Activated naive CD4-positive, alpha-beta T cell treated with anti-CD3 and anti-CD28 coated beads for 36 hours (primary cell): Measurements from ENCODE around the gene APBA2. TPM values are rescaled to one million over a fixed set of nuclear protein-coding genes. Genes with fewer than 3 reads are reported as not detected.

Source experiments
- CTCF ChIA-PET: fragments of 350-600 bp; sonication (Branson Sonifier 250); formaldehyde crosslinking; loops from one replicate; lab custom pipeline; 2021; ENCODE audit warnings: antibody characterized with exemption; lab: Charles Lee
- DNase-seq: peaks from one replicate; pipeline ENCODE4 v3.0.0-alpha.2; 2020
- H3K27ac Mint-ChIP-seq: one replicate; pipeline ENCODE4 v1.8.0; 2021; ENCODE audit warnings: mild to moderate bottlenecking, mixed read lengths
- H3K27me3 Mint-ChIP-seq: one replicate; pipeline ENCODE4 v1.8.0; 2021; ENCODE audit warnings: low read depth, mixed read lengths
- H3K36me3 Mint-ChIP-seq: one replicate; pipeline ENCODE4 v1.8.0; 2021; ENCODE audit warnings: low read depth, mixed read lengths
- H3K4me1 Mint-ChIP-seq: one replicate; pipeline ENCODE4 v1.8.0; 2021; ENCODE audit warnings: low read depth, mixed read lengths
- H3K4me3 Mint-ChIP-seq: one replicate; pipeline ENCODE4 v1.8.0; 2021; ENCODE audit warnings: mild to moderate bottlenecking, moderate library complexity, mixed read lengths
- H3K9me3 Mint-ChIP-seq: one replicate; pipeline ENCODE4 v1.8.0; 2021; ENCODE audit warnings: mixed read lengths
- intact Hi-C: fragments of 100-400 bp; cut with micrococcal nuclease; formaldehyde crosslinking; loops from one replicate; pipeline ENCODE4 v1.15.1; 2023
- total RNA-seq, 2 experiments: library from RNA; stranded (reverse); gene quantifications; one replicate each; pipeline ENCODE4 v1.2.3, GENCODE V29; 2021

The APBA2 gene
- total RNA-seq, 2 experiments from 2014 or later, result 16.2 to 18.3 TPM

- Mint-ChIP-seq H3K4me3 (no peak overlapping the region), H3K27ac (no peak overlapping the region), H3K27me3 (no peaks in the 10 kb centered on the region), H3K9me3 (no peaks in the 10 kb centered on the region), H3K36me3 (peaks cover 2% of the 10 kb centered on the region), H3K4me1 (peaks cover 13% of the 10 kb centered on the region)
- DNase-seq, result no peak
- intact Hi-C loops, result no loop called here
- CTCF ChIA-PET, result interaction anchor here (1.0 to 1.6 kb wide), 2 partner anchors 10 to 11 kb away, joined by 3 to 7 read pairs; no protein-coding TSS in a partner anchor
These were observed 227.8 kb downstream of the APBA2 start for GRCh38 chr15:29113336-29114220.

GRCh38 chr15:29114221-29115092 is 228.7 kb downstream of the APBA2 start:
- peaks cover 2% of the 10 kb centered on the region for H3K36me3 Mint-ChIP-seq
- H3K4me1 Mint-ChIP-seq, result peaks cover 13% of the 10 kb centered on the region
- CTCF ChIA-PET, result interaction anchor here (1.0 to 1.6 kb wide), 3 partner anchors 11 to 26 kb away, joined by 3 to 7 read pairs (median 3); no protein-coding TSS in a partner anchor
- peak overlapping the region; percentile 2 for H3K4me3 Mint-ChIP-seq
- intact Hi-C loops, result no loop called here
- H3K27me3 Mint-ChIP-seq, result no peaks in the 10 kb centered on the region
- DNase-seq, result no peak
- no peak overlapping the region for H3K27ac Mint-ChIP-seq
- no peaks in the 10 kb centered on the region for H3K9me3 Mint-ChIP-seq

- peak; percentile 14 for DNase-seq
- H3K4me1 Mint-ChIP-seq, result peaks cover 13% of the 10 kb centered on the region
- CTCF ChIA-PET, result interaction anchor here (1.3 kb wide), 2 partner anchors 11 to 25 kb away, joined by 3 to 4 read pairs; no protein-coding TSS in a partner anchor
- H3K4me3 Mint-ChIP-seq, result no peak overlapping the region
- peaks cover 2% of the 10 kb centered on the region for H3K36me3 Mint-ChIP-seq
- intact Hi-C loops, result no loop called here
- H3K27ac Mint-ChIP-seq, result no peak overlapping the region
- no peaks in the 10 kb centered on the region for H3K27me3 Mint-ChIP-seq
- H3K9me3 Mint-ChIP-seq, result no peaks in the 10 kb centered on the region
These were observed 229.6 kb downstream of the APBA2 start for GRCh38 chr15:29115093-29115991.

- Mint-ChIP-seq H3K9me3 (no peaks in the 10 kb centered on the region), H3K27ac (no peak overlapping the region), H3K4me1 (peaks cover 13% of the 10 kb centered on the region), H3K36me3 (peaks cover 2% of the 10 kb centered on the region), H3K4me3 (no peak overlapping the region), H3K27me3 (no peaks in the 10 kb centered on the region)
- intact Hi-C loops, result no loop called here
- CTCF ChIA-PET, result no interaction called here
- DNase-seq, result no peak
These were observed 231.4 kb downstream of the APBA2 start for GRCh38 chr15:29116970-29117700.

- no peak for DNase-seq
- peaks cover 13% of the 10 kb centered on the region for H3K4me1 Mint-ChIP-seq
- H3K27me3 Mint-ChIP-seq, result no peaks in the 10 kb centered on the region
- H3K27ac Mint-ChIP-seq, result no peak overlapping the region
- no peak overlapping the region for H3K4me3 Mint-ChIP-seq
- no peaks in the 10 kb centered on the region for H3K9me3 Mint-ChIP-seq
- H3K36me3 Mint-ChIP-seq, result peaks cover 2% of the 10 kb centered on the region
- CTCF ChIA-PET, result interaction anchor here (1.1 kb wide), 1 partner anchor 22 kb away, joined by 5 read pairs; no protein-coding TSS in a partner anchor
- intact Hi-C loops, result no loop called here
These were observed 232.0 kb downstream of the APBA2 start for GRCh38 chr15:29117778-29118177.

GRCh38 chr15:29119847-29120246 is 234.1 kb downstream of the APBA2 start:
- intact Hi-C loops, result no loop called here
- CTCF ChIA-PET, result no interaction called here
- no peak for DNase-seq
- Mint-ChIP-seq H3K4me3 (no peak overlapping the region), H3K4me1 (peaks cover 1% of the 10 kb centered on the region), H3K27ac (no peak overlapping the region), H3K36me3 (no peaks in the 10 kb centered on the region), H3K9me3 (no peaks in the 10 kb centered on the region), H3K27me3 (no peaks in the 10 kb centered on the region)

- CTCF ChIA-PET, result interaction anchor here (1.2 to 1.3 kb wide), 2 partner anchors 17 to 19 kb away, joined by 3 to 5 read pairs; no protein-coding TSS in a partner anchor
- intact Hi-C loops, result no loop called here
These were observed 235.0 kb downstream of the APBA2 start for GRCh38 chr15:29120593-29121368.

GRCh38 chr15:29121369-29121656 is 235.5 kb downstream of the APBA2 start:
- Mint-ChIP-seq H3K9me3 (no peaks in the 10 kb centered on the region), H3K36me3 (no peaks in the 10 kb centered on the region), H3K4me1 (no peaks in the 10 kb centered on the region), H3K4me3 (no peak overlapping the region), H3K27me3 (no peaks in the 10 kb centered on the region), H3K27ac (no peak overlapping the region)
- intact Hi-C loops, result no loop called here
- CTCF ChIA-PET, result interaction anchor here (1.2 to 1.3 kb wide), 2 partner anchors 18 to 19 kb away, joined by 3 to 5 read pairs; no protein-coding TSS in a partner anchor
- DNase-seq, result no peak

More at GRCh38 chr15:29120593-29121368, 235.0 kb downstream of the APBA2 start:
- Mint-ChIP-seq H3K4me3 (no peak overlapping the region), H3K36me3 (no peaks in the 10 kb centered on the region), H3K27me3 (no peaks in the 10 kb centered on the region), H3K9me3 (no peaks in the 10 kb centered on the region), H3K4me1 (no peaks in the 10 kb centered on the region), H3K27ac (no peak overlapping the region)
- no peak for DNase-seq

- Mint-ChIP-seq H3K36me3 (no peaks in the 10 kb centered on the region), H3K4me1 (no peaks in the 10 kb centered on the region), H3K27me3 (no peaks in the 10 kb centered on the region), H3K9me3 (no peaks in the 10 kb centered on the region), H3K27ac (no peak overlapping the region), H3K4me3 (no peak overlapping the region)
- intact Hi-C loops, result no loop called here
- CTCF ChIA-PET, result interaction anchor here (0.9 to 1.3 kb wide), 3 partner anchors 18 to 20 kb away, joined by 3 to 5 read pairs (median 3); no protein-coding TSS in a partner anchor
- no peak for DNase-seq
These were observed 236.1 kb downstream of the APBA2 start for GRCh38 chr15:29121907-29122306.

GRCh38 chr15:29122506-29122905 is 236.7 kb downstream of the APBA2 start:
- DNase-seq, result no peak
- Mint-ChIP-seq H3K4me3 (no peak overlapping the region), H3K27ac (no peak overlapping the region), H3K36me3 (no peaks in the 10 kb centered on the region), H3K9me3 (no peaks in the 10 kb centered on the region), H3K27me3 (no peaks in the 10 kb centered on the region), H3K4me1 (no peaks in the 10 kb centered on the region)
- CTCF ChIA-PET, result interaction anchor here (0.9 kb wide), 1 partner anchor 21 kb away, joined by 3 read pairs; no protein-coding TSS in a partner anchor
- intact Hi-C loops, result no loop called here
